Muscle of back (tissue), 11 donors: Measurements from ENCODE around the gene LEMD3. TPM values are rescaled to one million over a fixed set of nuclear protein-coding genes. Genes with fewer than 3 reads are reported as not detected.
"Not testable (repeated sequence)": the region's sequence is repeated elsewhere in the genome, so short reads cannot be mapped to it uniquely, and the experiment has no call there.

ENCODE experiments used
- DNase-seq, 3 donors: peaks; one replicate each; pipeline versions ENCODE4 v3.0.0 to v3.0.0-alpha.2; 2013
- polyA plus RNA-seq, 10 donors: library from polyadenylated mRNA; unstranded; fragments of 120-200 nt; gene quantifications; one replicate each; pipeline ENCODE4 v1.2.1, GENCODE V29; 2013; ENCODE audit not compliant: insufficient read length in 10 of 10

LEMD3 gene
- polyA plus RNA-seq, 10 donors = 15.8 to 24.2 (median 19.8) TPM

DNA sequence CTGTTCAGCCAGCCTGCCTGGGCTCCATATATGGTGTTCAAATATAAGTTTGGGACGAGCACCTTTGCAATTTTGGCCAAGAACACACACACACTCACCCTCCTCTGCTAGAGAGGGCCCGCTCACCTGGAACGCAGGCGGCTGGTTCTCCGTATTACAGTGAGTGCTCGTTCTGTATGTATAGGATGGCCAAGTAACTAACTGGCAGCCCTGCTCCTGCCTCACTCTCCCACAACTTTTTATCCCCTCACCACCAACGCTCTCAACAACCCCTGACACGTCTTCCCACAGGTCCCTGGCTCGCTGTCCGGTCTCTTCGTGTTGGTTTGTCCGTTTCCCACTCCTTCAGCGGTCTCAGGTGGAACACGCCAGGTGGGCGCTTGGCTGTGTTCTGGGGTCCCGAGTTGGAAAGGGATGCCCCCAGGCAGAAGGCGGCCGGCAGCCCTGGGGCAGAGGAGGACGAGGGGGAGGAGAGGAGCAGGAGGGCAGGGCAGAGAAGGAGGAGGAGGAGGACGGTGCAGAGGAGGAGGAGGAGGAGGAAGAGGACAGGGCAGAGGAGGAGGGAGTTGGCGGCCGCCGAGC lies 108.7 kb downstream of the LEMD3 start:
- peak in 1 of 3 donors; percentile 6 for DNase-seq

- DNase-seq = peak; percentile 74 to 90 (median 75)
These were observed 109.4 kb downstream of the LEMD3 start, which contains the start of gene MSRB3 for GRCh38 chr12:65278576-65279368. TSS of gene MSRB3 (plus strand) at chr12:65278683. CDS start at chr12:65308580, 29,897 bp downstream.

DNA sequence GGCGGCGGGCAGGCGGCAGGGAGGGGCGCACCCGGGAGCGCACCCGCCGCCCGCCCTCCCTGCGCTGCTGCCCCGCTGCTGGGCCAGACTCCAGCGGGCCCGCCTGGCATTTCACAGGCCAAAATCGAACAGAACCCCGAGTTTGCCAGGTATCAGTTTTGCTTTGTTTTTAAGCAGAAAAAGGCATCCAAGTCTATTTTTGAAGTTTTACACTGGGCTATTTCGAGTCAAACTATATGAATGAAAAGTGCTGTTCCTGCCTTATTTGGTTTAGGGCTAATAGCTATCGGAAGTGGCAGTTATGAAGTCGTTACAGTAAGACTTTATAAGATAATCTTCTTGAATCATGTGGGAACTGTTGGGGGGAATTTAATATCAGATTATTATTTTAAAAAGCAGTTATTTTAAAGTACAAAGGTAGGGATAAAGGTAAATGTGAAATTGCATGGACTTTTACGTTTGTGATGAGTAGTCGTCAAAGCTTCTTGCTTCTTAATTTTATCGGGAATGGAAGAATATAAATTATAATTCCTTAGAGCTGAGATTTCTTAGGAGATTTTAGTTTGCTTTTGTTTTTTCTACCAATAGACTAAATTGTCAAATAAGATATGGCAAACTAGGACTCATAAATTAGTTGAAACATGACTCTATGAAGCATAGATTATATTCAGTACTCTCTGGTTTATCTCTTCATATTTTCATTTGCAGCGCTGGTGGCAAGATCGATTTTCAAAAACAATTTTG lies 110.2 kb downstream of the LEMD3 start:
- peak in 1 of 3 donors; percentile 40 for DNase-seq

DNA sequence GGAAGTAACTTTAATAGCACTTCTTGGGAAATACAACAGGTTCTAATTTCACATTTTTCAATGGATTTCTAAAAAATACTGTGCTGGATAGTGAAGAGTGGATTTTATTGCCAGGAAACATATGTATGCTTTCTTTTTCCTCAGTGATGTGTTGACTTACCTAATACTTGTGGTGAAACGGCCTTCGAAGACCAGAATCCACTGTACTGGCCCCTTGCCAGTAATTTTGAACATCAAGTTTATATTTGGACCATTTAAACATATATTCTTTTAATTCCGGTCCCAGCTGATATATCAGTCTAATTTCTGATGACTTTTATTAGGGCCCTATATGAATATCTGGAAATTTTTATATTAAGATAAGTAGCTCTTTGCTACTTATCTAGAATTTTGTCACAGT lies 110.9 kb downstream of the LEMD3 start:
- no peak for DNase-seq

- no peak for DNase-seq
These were observed 113.5 kb downstream of the LEMD3 start for GRCh38 chr12:65282840-65283239.

DNA sequence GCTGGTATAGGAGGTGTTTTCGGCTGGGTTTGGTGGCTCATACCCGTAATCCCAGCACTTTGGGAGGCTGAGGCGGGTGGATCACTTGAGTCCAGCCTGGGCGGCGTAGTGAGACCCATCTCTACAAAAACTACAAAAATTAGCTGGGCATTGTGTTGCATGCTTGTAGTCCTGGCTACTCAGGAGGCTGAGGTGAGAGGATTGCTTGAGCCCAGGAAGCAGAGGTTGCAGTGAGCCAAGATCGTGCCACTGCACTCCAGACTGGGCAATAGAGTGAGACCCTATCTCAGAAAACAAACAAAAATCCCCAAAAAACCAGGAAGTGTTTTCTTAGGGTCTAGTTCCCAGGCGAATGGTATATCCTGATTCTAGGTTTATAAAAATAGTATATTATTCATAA lies 116.1 kb downstream of the LEMD3 start:
- not testable (repeated sequence) for DNase-seq

GRCh38 chr12:65287426-65287825 lies 118.0 kb downstream of the LEMD3 start:
- no peak for DNase-seq

GRCh38 chr12:65292241-65292640 lies 122.9 kb downstream of the LEMD3 start:
- no peak for DNase-seq

DNA sequence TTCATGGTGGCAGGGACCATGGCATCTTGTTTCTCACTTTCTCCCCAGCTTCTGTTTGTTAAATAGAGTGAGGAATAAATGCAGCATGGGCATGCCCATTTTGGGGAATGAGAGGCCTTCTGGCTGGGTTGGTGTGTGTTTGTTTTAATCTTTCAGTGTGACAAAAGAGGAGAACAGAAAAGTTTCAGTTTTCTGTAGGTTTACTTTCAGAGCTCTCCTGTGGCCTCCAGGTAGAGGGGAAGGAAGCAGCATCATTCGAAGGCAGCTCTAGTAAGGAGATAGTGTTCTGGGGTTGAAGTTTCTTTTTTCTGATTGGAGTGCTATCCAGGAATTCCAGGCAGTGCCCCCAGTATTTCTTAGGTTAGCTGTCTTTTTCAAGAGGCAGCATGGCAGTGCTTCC lies 124.4 kb downstream of the LEMD3 start:
- DNase-seq = no peak

DNA sequence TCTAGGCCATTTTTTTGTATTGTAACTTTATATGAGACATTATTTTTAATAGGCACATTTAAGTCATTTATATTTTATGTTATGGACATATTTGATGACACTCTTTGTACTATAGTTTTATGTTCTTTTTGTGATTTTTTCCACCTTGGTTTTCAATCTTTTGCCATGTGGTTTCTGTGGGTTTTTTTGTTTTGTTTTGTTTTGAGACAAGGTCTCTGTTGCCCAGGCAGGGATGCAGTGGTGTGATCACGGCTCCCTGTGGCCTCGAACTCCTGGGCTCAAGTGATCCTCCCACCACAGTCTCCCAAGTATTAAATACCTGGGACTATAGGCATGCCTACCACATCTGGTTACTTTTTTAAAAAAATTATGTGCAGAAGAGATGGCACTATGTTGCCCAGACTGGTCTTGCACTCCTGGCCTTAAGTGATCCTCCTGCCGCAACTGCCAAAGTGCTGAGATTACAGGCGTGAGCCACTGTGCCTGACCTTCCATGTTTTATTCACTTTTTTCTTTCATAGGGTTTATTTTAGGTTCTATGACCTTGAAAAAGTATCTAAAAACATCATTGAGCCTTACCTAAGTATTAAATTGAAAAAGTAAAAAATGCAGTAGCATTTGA lies 125.4 kb downstream of the LEMD3 start:
- DNase-seq = no peak

- no peak for DNase-seq
These were observed 127.3 kb downstream of the LEMD3 start for GRCh38 chr12:65296508-65297265.

Other genes starting within 250 kb of the LEMD3 start
- gene WIF1, start 48.3 kb upstream of the LEMD3 start, polyA plus RNA-seq = 10 to 100 TPM in 3 of 10 donors, 1 to 10 TPM in 6, under 1 TPM in 1; 0.61 to 20.7 (median 2.6) TPM
- 10 to 100 TPM; 35.3 to 55.5 (median 41.6) TPM for gene MSRB3, start 109.1 kb downstream of the LEMD3 start, polyA plus RNA-seq